RWPE2 (cell line): ENCODE data around the gene TECRL.

Source experiments
- ATAC-seq: fragments of 200-7000 bp; cut with Tn5 transposase; 3 replicates; pipeline ENCODE4 v1.9.1; 2021; ENCODE audit warnings: low read depth
- DNase-seq: peaks from one replicate; pipeline ENCODE4 v3.0.0-alpha.2; 2020; ENCODE audit warnings: low spot score
- H3K27ac ChIP-seq: fragments of 450-650 bp; 2 replicates; pipeline ENCODE4 v1.5.1; 2017; ENCODE audit warnings: mild to moderate bottlenecking; ENCODE audit not compliant: poor library complexity, severe bottlenecking
- H3K27me3 ChIP-seq: fragments of 250-450 bp; sonication (Bioruptor Pico); 2 replicates; pipeline ENCODE4 v1.5.1; 2021; ENCODE audit warnings: mild to moderate bottlenecking, moderate library complexity; ENCODE audit not compliant: insufficient read depth, poor library complexity, severe bottlenecking
- H3K36me3 ChIP-seq: fragments of 250-450 bp; sonication (Bioruptor Pico); 2 replicates; pipeline ENCODE4 v1.5.1; 2020; ENCODE audit warnings: low read depth, mild to moderate bottlenecking, moderate library complexity
- H3K4me1 ChIP-seq: fragments of 250-450 bp; sonication (Bioruptor Pico); 2 replicates; pipeline ENCODE4 v1.5.1; 2021; ENCODE audit warnings: mild to moderate bottlenecking, moderate library complexity; ENCODE audit not compliant: insufficient read depth, poor library complexity, severe bottlenecking
- H3K4me3 ChIP-seq: fragments of 250-450 bp; sonication (Bioruptor Pico); 2 replicates; pipeline ENCODE4 v1.5.1; 2021; ENCODE audit warnings: mild to moderate bottlenecking, moderate library complexity; ENCODE audit not compliant: severe bottlenecking
- H3K9me3 ChIP-seq: fragments of 250-450 bp; sonication (Bioruptor Pico); 2 replicates; pipeline ENCODE4 v1.5.1; 2021; ENCODE audit warnings: mild to moderate bottlenecking, moderate library complexity; ENCODE audit not compliant: severe bottlenecking
- CTCF ChIP-seq: fragments of 450-650 bp; IDR thresholded peaks from one replicate; pipeline ENCODE4 v1.5.1; 2017; ENCODE audit warnings: mild to moderate bottlenecking, moderate library complexity; ENCODE audit not compliant: poor library complexity, severe bottlenecking

Gene TECRL

GRCh38 chr4:64385220-64385619 lies 24.0 kb downstream of the TECRL start:
- ATAC-seq (no peak), DNase-seq (no peak)
- H3K36me3 ChIP-seq, result no peaks in the 10 kb centered on the region
- no peak overlapping the region for H3K4me3 ChIP-seq
- H3K27me3 ChIP-seq, result no peaks in the 10 kb centered on the region
- TF ChIP-seq CTCF, result no peak
- H3K27ac ChIP-seq, result no peak overlapping the region
- H3K4me1 ChIP-seq, result no peaks in the 10 kb centered on the region
- H3K9me3 ChIP-seq, result no peaks in the 10 kb centered on the region

- Histone ChIP-seq H3K4me3 (no peak overlapping the region), H3K36me3 (no peaks in the 10 kb centered on the region), H3K27ac (no peak overlapping the region), H3K27me3 (no peaks in the 10 kb centered on the region), H3K4me1 (no peaks in the 10 kb centered on the region), H3K9me3 (no peaks in the 10 kb centered on the region)
- ATAC-seq (no peak), DNase-seq (no peak)
- TF ChIP-seq CTCF, result no peak
Measured at GRCh38 chr4:64384237-64385203, 24.7 kb downstream of the TECRL start.

- Histone ChIP-seq H3K27me3 (no peaks in the 10 kb centered on the region), H3K27ac (no peak overlapping the region), H3K4me3 (no peak overlapping the region), H3K36me3 (no peaks in the 10 kb centered on the region), H3K4me1 (no peaks in the 10 kb centered on the region), H3K9me3 (no peaks in the 10 kb centered on the region)
- ATAC-seq, result no peak
- DNase-seq, result no peak
- TF ChIP-seq CTCF, result no peak
Measured at GRCh38 chr4:64368741-64369140, 40.5 kb downstream of the TECRL start.

GRCh38 chr4:64361399-64361740 lies 47.9 kb downstream of the TECRL start:
- Histone ChIP-seq H3K4me1 (no peaks in the 10 kb centered on the region), H3K27me3 (no peaks in the 10 kb centered on the region), H3K36me3 (no peaks in the 10 kb centered on the region), H3K4me3 (no peak overlapping the region), H3K27ac (no peak overlapping the region), H3K9me3 (no peaks in the 10 kb centered on the region)
- DNase-seq, result no peak
- TF ChIP-seq CTCF, result no peak
- ATAC-seq, result no peak
